Measurements from ENCODE around the gene ANKRD16. TPM values are rescaled to one million over a fixed set of nuclear protein-coding genes. Genes with fewer than 3 reads are reported as not detected.

The ANKRD16 gene
- total RNA-seq, 4 donors from 2014 or later: 8.5 to 21.7 (median 17.8) TPM

DNA sequence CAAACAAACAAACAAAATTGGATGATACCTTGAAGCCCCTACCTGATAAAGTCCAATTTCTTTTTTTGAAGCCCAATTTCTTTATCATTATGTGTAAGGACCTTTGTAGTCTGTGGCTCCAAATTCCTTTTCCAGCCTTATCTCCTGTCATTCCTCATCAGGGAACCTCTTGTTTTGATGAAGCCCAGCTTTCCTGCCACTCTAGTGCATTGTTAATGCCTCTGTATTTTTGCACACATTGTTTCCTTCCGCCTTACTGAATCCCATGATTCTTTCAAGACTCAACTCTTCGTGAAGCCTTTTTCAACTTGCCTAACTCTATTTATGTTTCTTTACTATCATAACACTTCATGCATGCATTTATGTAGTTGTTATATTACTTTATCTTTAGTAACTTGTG is 3.6 kb upstream of the ANKRD16 start:
- DNase-seq: no peak
- TF ChIP-seq POLR2A (IDR thresholded peaks at IDR 0.05): no peak
- no peak for TF ChIP-seq EP300 (IDR thresholded peaks at IDR 0.05; ENCODE audit: low read depth)
- TF ChIP-seq, protein P1, sequence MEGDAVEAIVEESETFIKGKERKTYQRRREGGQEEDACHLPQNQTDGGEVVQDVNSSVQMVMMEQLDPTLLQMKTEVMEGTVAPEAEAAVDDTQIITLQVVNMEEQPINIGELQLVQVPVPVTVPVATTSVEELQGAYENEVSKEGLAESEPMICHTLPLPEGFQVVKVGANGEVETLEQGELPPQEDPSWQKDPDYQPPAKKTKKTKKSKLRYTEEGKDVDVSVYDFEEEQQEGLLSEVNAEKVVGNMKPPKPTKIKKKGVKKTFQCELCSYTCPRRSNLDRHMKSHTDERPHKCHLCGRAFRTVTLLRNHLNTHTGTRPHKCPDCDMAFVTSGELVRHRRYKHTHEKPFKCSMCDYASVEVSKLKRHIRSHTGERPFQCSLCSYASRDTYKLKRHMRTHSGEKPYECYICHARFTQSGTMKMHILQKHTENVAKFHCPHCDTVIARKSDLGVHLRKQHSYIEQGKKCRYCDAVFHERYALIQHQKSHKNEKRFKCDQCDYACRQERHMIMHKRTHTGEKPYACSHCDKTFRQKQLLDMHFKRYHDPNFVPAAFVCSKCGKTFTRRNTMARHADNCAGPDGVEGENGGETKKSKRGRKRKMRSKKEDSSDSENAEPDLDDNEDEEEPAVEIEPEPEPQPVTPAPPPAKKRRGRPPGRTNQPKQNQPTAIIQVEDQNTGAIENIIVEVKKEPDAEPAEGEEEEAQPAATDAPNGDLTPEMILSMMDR (IDR thresholded peaks at IDR 0.05): no peak
- TF ChIP-seq POLR2AphosphoS5 (IDR thresholded peaks at IDR 0.05): no peak
- Histone ChIP-seq H3K27me3 (no peaks in the 10 kb centered on the region), H3K4me3 (no peak overlapping the region), H3K27ac (no peak overlapping the region), H3K4me1 (peaks cover 13 to 38% (median 21%) of the 10 kb centered on the region in 4 donors), H3K36me3 (peaks cover 0 to 7% (median 2%) of the 10 kb centered on the region in 4 donors), H3K9me3 (peaks cover 0 to 3% of the 10 kb centered on the region in 2 donors)
- intact Hi-C loops (cut with DNase I; ENCODE audit: low total_unique reads) (no loop called here), in situ Hi-C loops (cut with MboI; ENCODE audit: low pct_ligation_motif_present in 1 of 4, low pct_unique_long_range_greater_than_20kb in 1 of 4, low sequenced_read_pairs in 3 of 4) (no loop called here)
- 72 to 94% methylated on average over 2 of the region's 2 CpGs for WGBS, 2 donors (ENCODE audit: low coverage in 1 of 2)

DNA sequence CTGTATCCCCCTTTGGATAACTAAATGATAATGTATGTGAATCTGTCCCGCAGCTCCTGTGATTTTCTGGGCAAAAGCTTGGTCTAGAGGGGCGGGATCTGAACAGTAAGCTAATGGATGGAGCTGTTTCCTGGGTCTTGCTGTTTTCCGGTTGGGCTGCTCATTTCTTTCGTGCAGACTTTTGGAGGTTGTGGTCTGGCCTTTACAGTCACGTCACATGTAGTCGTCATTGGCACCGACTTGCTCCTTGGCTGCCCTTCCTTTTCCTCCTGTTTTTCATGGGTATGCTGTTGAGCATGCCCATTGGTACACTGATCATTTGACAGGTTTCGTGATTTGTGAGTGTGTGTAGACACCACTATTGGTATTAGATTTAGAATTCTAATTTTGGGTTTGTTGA is 2.3 kb upstream of the ANKRD16 start:
- no peak for DNase-seq
- no peaks in the 10 kb centered on the region for H3K27me3 ChIP-seq
- peaks cover 20 to 46% (median 32%) of the 10 kb centered on the region in 4 donors for H3K4me1 ChIP-seq
- WGBS, 2 donors (ENCODE audit: low coverage in 1 of 2): 72 to 87% methylated on average over 6 to 8 of the region's 8 CpGs
- no peak overlapping the region for H3K27ac ChIP-seq
- intact Hi-C loops (cut with DNase I; ENCODE audit: low total_unique reads): no loop called here
- H3K9me3 ChIP-seq: no peaks in the 10 kb centered on the region
- peaks cover 0 to 7% (median 0%) of the 10 kb centered on the region in 4 donors for H3K36me3 ChIP-seq
- TF ChIP-seq POLR2AphosphoS5 (IDR thresholded peaks at IDR 0.05) (no peak), POLR2A (IDR thresholded peaks at IDR 0.05) (no peak), EP300 (IDR thresholded peaks at IDR 0.05; ENCODE audit: low read depth) (no peak)
- TF ChIP-seq, protein P1 (IDR thresholded peaks at IDR 0.05): no peak
- in situ Hi-C loops (cut with MboI; ENCODE audit: low pct_ligation_motif_present in 1 of 4, low pct_unique_long_range_greater_than_20kb in 1 of 4, low sequenced_read_pairs in 3 of 4): no loop called here
- no peak overlapping the region for H3K4me3 ChIP-seq

DNA sequence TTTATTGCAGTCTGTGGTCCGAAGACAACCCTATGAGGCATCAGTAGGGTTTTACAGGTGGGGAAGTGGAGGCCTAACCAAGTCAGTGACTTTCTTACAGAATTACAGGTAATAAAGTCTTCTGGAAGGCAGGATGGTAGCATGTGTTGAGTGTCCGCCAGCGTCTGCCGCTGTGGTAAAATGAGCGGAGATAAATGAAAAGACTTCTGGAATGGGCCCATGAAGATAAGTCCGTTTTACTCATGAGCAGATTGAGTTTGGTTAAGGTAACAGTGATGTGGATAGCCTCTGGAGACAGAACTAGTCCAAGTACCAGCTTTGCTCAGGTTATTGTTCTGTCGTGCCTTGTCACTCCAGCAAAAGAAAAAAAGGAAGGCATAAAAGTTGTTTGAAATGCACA is 1.3 kb upstream of the ANKRD16 start:
- Histone ChIP-seq H3K27me3 (no peaks in the 10 kb centered on the region), H3K4me3 (peak overlapping the region; percentile 47 to 99 (median 92)), H3K9me3 (no peaks in the 10 kb centered on the region), H3K27ac (peak overlapping the region; percentile 89 to 96 (median 92)), H3K4me1 (peaks cover 20 to 46% (median 34%) of the 10 kb centered on the region in 4 donors), H3K36me3 (peaks cover 0 to 7% (median 0%) of the 10 kb centered on the region in 4 donors)
- DNase-seq: no peak
- TF ChIP-seq EP300 (IDR thresholded peaks at IDR 0.05; ENCODE audit: low read depth) (no peak), POLR2AphosphoS5 (IDR thresholded peaks at IDR 0.05) (no peak), POLR2A (IDR thresholded peaks at IDR 0.05) (no peak)
- TF ChIP-seq, protein P1 (IDR thresholded peaks at IDR 0.05): no peak
- WGBS, 2 donors (ENCODE audit: low coverage in 1 of 2): 42 to 49% methylated on average over 3 to 7 of the region's 7 CpGs
- intact Hi-C loops (cut with DNase I; ENCODE audit: low total_unique reads) (no loop called here), in situ Hi-C loops (cut with MboI; ENCODE audit: low pct_ligation_motif_present in 1 of 4, low pct_unique_long_range_greater_than_20kb in 1 of 4, low sequenced_read_pairs in 3 of 4) (no loop called here)

DNA sequence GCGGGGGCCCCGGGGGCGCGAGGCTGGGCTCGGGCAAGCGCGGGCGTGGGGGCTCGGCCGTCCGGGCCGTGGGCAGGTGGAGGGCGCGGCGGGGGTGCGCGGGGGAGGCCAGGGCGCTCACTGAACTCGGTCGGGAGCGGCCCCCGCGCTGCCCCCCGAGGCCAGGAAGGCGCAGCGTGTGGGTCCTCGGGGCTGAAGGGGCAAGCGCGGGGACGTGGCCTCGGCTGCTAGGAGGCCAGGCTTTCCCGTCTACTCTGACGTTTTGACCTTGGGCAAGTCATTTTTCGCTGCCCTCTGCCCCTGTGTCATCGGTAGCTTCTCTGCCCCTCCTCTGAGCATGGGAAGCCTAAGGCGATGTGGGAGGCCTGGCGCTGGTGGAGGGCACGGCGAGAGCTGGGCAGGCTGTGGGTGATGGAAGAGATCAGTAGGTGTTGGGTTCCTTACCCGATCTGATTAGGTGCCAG is 791 bp upstream of the ANKRD16 start:
- peak overlapping the region; percentile 47 to 99 (median 92) for H3K4me3 ChIP-seq
- peaks cover 20 to 46% (median 34%) of the 10 kb centered on the region in 4 donors for H3K4me1 ChIP-seq
- H3K36me3 ChIP-seq: peaks cover 0 to 2% (median 0%) of the 10 kb centered on the region in 4 donors
- H3K9me3 ChIP-seq: no peaks in the 10 kb centered on the region
- WGBS, 2 donors (ENCODE audit: low coverage in 1 of 2): 1% methylated on average over 21 of the region's 40 CpGs; no CpG with 5 or more reads in 1 of the 2 donors
- peak; percentile 28 for DNase-seq
- in situ Hi-C loops (cut with MboI; ENCODE audit: low pct_ligation_motif_present in 1 of 4, low pct_unique_long_range_greater_than_20kb in 1 of 4, low sequenced_read_pairs in 3 of 4) (no loop called here), intact Hi-C loops (cut with DNase I; ENCODE audit: low total_unique reads) (no loop called here)
- H3K27me3 ChIP-seq: no peaks in the 10 kb centered on the region
- TF ChIP-seq POLR2AphosphoS5 (IDR thresholded peaks at IDR 0.05) (no peak), POLR2A (IDR thresholded peaks at IDR 0.05) (no peak), EP300 (IDR thresholded peaks at IDR 0.05; ENCODE audit: low read depth) (no peak)
- TF ChIP-seq, protein P1 (IDR thresholded peaks at IDR 0.05): no peak
- H3K27ac ChIP-seq: peak overlapping the region; percentile 89 to 96 (median 92)
